Transverse colon (tissue), 4 donors: ENCODE data around the gene LAD1. TPM values are rescaled to one million over a fixed set of nuclear protein-coding genes. Genes with fewer than 3 reads are reported as not detected.

Experiments used
- DNase-seq: peaks from one replicate; pipeline ENCODE4 v3.0.0-alpha.2; 2019
- H3K27ac ChIP-seq, 4 donors: fragments of 200-600 bp; sonication (generic); 2 replicates each; pipeline ENCODE4 v1.5.1; 2016 to 2018; ENCODE audit warnings: inconsistent platforms in 4 of 4
- H3K27me3 ChIP-seq: fragments of 200-600 bp; sonication (generic); 2 replicates; pipeline ENCODE4 v1.5.1; 2017; ENCODE audit warnings: inconsistent platforms
- H3K36me3 ChIP-seq, 4 donors: fragments of 200-600 bp; sonication (generic); 2 replicates each; pipeline ENCODE4 v1.5.1; 2017 to 2019; ENCODE audit warnings: inconsistent platforms in 4 of 4
- H3K4me1 ChIP-seq, 4 donors: fragments of 200-600 bp; sonication (generic); 2 replicates each; pipeline ENCODE4 v1.5.1; 2017 to 2020; ENCODE audit warnings: inconsistent platforms in 4 of 4
- H3K4me3 ChIP-seq, 4 donors: fragments of 200-600 bp; sonication (generic); 1 replicate in 1 of 4; 2 replicates in 3 of 4; pipeline versions ENCODE4 v1.5.1 to v1.6.1; 2017 to 2019; ENCODE audit warnings: inconsistent platforms in 4 of 4
- H3K9me3 ChIP-seq, 2 donors: fragments of 200-600 bp; sonication (generic); 2 replicates each; pipeline ENCODE4 v1.5.1; 2017 to 2019; ENCODE audit warnings: inconsistent platforms in 2 of 2
- CTCF ChIP-seq, 5 experiments: fragments of 200-600 bp in 3 of 5; fragments of 450-650 bp in 2 of 5; sonication (generic) in 3 of 5; IDR thresholded peaks; 1 replicate in 2 of 5; 2 replicates in 3 of 5; pipeline ENCODE4 v1.5.1; 2016 to 2017; ENCODE audit warnings: antibody characterized with exemption in 5 of 5, inconsistent platforms in 3 of 5, mild to moderate bottlenecking in 2 of 5, moderate library complexity in 1 of 5
- EP300 ChIP-seq: sonication (generic); formaldehyde crosslinking; IDR thresholded peaks from one replicate; pipeline ENCODE4 v1.6.1; 2017; ENCODE audit warnings: antibody characterized with exemption, low read depth
- POLR2A ChIP-seq: fragments of 450-650 bp; IDR thresholded peaks from one replicate; pipeline ENCODE4 v1.6.1; 2016; ENCODE audit warnings: antibody characterized with exemption, mild to moderate bottlenecking, moderate library complexity
- POLR2AphosphoS5 ChIP-seq, 3 donors: sonication (generic); formaldehyde crosslinking; IDR thresholded peaks; one replicate each; pipeline ENCODE4 v1.6.1; 2016; ENCODE audit warnings: antibody characterized with exemption in 3 of 3
- WGBS, 2 donors: methylation state at CpG; one replicate each; pipeline ENCODE4 v1.1.5; 2018; ENCODE audit warnings: low coverage in 1 of 2; 5-methylcytosine and 5-hydroxymethylcytosine counted together
- in situ Hi-C, 4 donors: fragments of 200-750 bp; cut with MboI; loops; one replicate each; pipeline versions ENCODE4 v1.15.0 to v1.15.1; 2017; ENCODE audit warnings: low sequenced_read_pairs in 3 of 4, low pct_ligation_motif_present in 1 of 4, low pct_unique_long_range_greater_than_20kb in 1 of 4
- intact Hi-C: fragments of 100-400 bp; cut with DNase I; formaldehyde crosslinking; loops from one replicate; pipeline ENCODE4 v1.15.1; 2023; ENCODE audit warnings: low total_unique reads
- total RNA-seq, 4 donors: library from RNA; depleted of rRNA; stranded (reverse); fragments of >200 nt; gene quantifications; one replicate each; pipeline ENCODE4 v1.1.0, GENCODE V29; 2016

The LAD1 gene
- total RNA-seq, 4 donors from 2014 or later: 142 to 215 (median 177) TPM

DNA sequence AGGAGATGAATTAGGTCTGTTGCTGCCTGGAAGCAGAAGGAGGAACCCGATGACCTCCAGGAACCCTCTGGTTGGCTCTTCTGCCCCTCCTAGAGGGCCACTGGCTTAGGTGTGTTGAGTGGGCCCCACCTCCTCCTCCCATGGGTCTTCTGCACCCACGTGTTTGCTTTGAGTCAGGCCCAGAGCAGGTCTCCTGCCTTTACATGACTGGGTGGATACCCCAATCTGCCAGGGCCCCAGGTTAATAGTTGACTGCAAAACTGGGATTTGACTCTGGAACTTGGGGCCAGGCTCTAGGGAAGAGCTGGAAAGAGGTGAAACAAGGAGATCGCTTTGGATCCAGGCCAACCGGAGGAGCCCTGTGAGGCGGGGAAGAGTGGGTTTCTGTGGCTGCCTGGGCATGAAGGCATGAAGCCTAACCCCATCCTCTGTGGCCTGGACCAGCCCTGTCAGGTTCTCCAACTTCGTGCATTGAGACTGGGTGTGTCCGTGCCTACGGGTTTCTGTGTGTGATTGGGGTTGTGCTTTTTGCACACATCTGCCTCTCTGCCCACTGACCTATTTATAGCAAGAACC is 7.8 kb upstream of the LAD1 start:
- TF ChIP-seq EP300 (no peak), POLR2AphosphoS5 (IDR thresholded peaks at IDR 0.05) (no peak), POLR2A (no peak), CTCF (IDR thresholded peaks at IDR 0.05) (no peak)
- Histone ChIP-seq H3K27me3 (no peaks in the 10 kb centered on the region), H3K4me1 (peaks cover 8 to 42% (median 29%) of the 10 kb centered on the region in 4 donors), H3K4me3 (no peak overlapping the region), H3K9me3 (no peaks in the 10 kb centered on the region), H3K36me3 (no peaks in the 10 kb centered on the region), H3K27ac (peak overlapping the region; percentile 61 to 82 (median 78))
- peak; percentile 63 for DNase-seq
- intact Hi-C loops (loop anchor here (5.0 kb wide), 1 partner anchor 155 kb away; no protein-coding TSS in a partner anchor), in situ Hi-C loops (no loop called here)
- 45% methylated on average over 8 of the region's 8 CpGs; no CpG with 5 or more reads in 1 of the 2 donors for WGBS, 2 donors

GRCh38 chr1:201405484-201405831 is 6.3 kb upstream of the LAD1 start:
- H3K4me3 ChIP-seq: no peak overlapping the region
- H3K9me3 ChIP-seq: no peaks in the 10 kb centered on the region
- H3K36me3 ChIP-seq: no peaks in the 10 kb centered on the region
- H3K4me1 ChIP-seq: peaks cover 8 to 42% (median 32%) of the 10 kb centered on the region in 4 donors
- peak; percentile 89 for DNase-seq
- H3K27me3 ChIP-seq: no peaks in the 10 kb centered on the region
- intact Hi-C loops (loop anchor here (5.0 kb wide), 1 partner anchor 153 kb away; no protein-coding TSS in a partner anchor), in situ Hi-C loops (no loop called here)
- 44% methylated on average over 10 of the region's 10 CpGs; no CpG with 5 or more reads in 1 of the 2 donors for WGBS, 2 donors
- peak overlapping the region; percentile 75 to 82 (median 78) for H3K27ac ChIP-seq
- peak in 2 of 3 donors; percentile 61 to 72 for TF ChIP-seq POLR2AphosphoS5 (IDR thresholded peaks at IDR 0.05)
- TF ChIP-seq CTCF (IDR thresholded peaks at IDR 0.05): no peak
- TF ChIP-seq EP300: no peak
- peak; percentile 51 for TF ChIP-seq POLR2A

DNA sequence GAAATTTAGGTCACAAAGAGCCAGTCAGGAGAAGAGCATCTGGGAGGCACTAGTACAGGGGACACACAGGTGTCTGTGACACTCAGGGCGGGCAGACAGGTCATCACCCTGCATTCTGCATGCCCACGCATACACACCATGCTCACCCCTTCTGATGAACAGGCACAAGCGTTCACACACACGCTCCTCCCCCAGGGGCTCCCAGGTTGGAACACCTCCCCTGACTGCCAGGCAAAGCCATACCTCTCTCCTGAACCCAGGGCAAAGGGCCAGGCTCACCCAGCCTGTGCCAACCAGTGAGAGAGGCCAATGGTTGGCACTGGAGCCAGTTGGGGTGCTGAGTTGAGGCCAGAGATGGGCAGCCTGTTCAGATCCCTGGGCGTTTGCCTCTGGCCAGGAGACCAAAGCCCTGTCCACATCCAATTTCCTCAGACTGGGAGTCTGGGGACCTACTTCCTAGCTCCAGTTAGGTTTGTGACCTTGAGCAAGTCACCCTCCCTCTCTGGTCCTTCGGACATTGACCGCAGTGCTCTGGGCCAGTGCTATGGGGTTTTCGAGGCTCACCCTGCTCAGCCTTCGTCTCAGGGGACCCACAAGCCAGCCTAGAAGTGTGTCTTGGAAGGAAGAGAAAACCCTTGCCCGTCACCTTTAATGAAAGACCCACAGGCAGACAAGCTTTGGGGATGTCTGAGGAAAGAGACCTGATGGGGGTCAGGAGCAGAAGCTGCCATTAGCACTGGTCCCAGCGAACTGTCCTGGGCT is 5.8 kb upstream of the LAD1 start:
- Histone ChIP-seq H3K27ac (peak overlapping the region; percentile 75 to 82 (median 78)), H3K4me1 (peaks cover 8 to 48% (median 37%) of the 10 kb centered on the region in 4 donors), H3K4me3 (no peak overlapping the region), H3K9me3 (no peaks in the 10 kb centered on the region), H3K27me3 (peaks cover 5% of the 10 kb centered on the region), H3K36me3 (no peaks in the 10 kb centered on the region)
- in situ Hi-C loops (no loop called here), intact Hi-C loops (loop anchor here (5.0 kb wide), 1 partner anchor 153 kb away; no protein-coding TSS in a partner anchor)
- peak; percentile 48 for DNase-seq
- no peak for TF ChIP-seq EP300
- TF ChIP-seq POLR2A: no peak
- WGBS, 2 donors: 63% methylated on average over 11 of the region's 11 CpGs; no CpG with 5 or more reads in 1 of the 2 donors

- Histone ChIP-seq H3K4me1 (peaks cover 8 to 54% (median 44%) of the 10 kb centered on the region in 4 donors), H3K9me3 (no peaks in the 10 kb centered on the region), H3K4me3 (no peak overlapping the region), H3K27me3 (peaks cover 14% of the 10 kb centered on the region), H3K36me3 (no peaks in the 10 kb centered on the region), H3K27ac (peak overlapping the region; percentile 75 to 82 (median 78))
- intact Hi-C loops: no loop called here
- TF ChIP-seq EP300 (no peak), CTCF (IDR thresholded peaks at IDR 0.05) (peak in 2 of 5 experiments; percentile 15 to 19), POLR2AphosphoS5 (IDR thresholded peaks at IDR 0.05) (no peak), POLR2A (no peak)
- whole genome bisulfite sequencing, 2 donors: 20 to 55% methylated on average over 2 to 7 of the region's 7 CpGs
- in situ Hi-C loops: no loop called here
- DNase-seq: no peak
These were observed 4.9 kb upstream of the LAD1 start for GRCh38 chr1:201404055-201404454.
